ENCODE measurements around the gene SAMD8.

DNA sequence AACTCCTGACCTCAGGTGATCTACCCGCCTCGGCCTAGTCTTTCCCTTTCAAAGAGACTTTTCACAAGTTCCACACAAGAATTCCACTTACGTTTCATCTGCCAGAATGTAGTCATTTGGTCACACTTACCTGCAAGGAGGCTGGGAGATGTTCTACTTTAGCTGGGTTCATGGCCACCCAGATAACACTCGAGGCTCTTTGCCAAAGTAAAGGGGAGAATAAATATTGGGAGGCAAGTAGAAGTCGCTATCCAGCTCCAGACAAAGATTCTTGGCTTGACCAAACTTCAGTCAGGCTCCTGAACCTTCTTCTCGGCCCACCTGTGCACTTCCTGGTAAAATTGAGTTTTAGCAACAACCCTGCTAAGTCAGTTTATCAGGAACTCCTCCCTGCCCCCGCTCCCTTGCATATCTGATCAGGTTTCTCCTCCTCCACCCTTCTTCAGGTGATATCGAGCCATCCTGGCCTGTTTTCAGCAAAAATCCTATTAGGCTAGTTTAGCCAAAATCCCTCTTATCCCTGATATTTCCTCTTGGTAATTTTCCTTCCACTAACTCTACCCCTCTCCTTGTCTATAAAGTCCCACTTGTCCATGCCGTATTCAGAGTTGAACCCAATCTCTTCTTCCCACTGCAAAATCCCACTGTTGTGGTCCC lies 25.1 kb upstream of the SAMD8 start:
- TF ChIP-seq, protein P1, sequence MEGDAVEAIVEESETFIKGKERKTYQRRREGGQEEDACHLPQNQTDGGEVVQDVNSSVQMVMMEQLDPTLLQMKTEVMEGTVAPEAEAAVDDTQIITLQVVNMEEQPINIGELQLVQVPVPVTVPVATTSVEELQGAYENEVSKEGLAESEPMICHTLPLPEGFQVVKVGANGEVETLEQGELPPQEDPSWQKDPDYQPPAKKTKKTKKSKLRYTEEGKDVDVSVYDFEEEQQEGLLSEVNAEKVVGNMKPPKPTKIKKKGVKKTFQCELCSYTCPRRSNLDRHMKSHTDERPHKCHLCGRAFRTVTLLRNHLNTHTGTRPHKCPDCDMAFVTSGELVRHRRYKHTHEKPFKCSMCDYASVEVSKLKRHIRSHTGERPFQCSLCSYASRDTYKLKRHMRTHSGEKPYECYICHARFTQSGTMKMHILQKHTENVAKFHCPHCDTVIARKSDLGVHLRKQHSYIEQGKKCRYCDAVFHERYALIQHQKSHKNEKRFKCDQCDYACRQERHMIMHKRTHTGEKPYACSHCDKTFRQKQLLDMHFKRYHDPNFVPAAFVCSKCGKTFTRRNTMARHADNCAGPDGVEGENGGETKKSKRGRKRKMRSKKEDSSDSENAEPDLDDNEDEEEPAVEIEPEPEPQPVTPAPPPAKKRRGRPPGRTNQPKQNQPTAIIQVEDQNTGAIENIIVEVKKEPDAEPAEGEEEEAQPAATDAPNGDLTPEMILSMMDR (IDR thresholded peaks at IDR 0.05) = no peak
- TF ChIP-seq TCF7L2 (IDR thresholded peaks at IDR 0.05; ENCODE audit: low read depth, low read length) = no peak
- TF ChIP-seq, protein P2, sequence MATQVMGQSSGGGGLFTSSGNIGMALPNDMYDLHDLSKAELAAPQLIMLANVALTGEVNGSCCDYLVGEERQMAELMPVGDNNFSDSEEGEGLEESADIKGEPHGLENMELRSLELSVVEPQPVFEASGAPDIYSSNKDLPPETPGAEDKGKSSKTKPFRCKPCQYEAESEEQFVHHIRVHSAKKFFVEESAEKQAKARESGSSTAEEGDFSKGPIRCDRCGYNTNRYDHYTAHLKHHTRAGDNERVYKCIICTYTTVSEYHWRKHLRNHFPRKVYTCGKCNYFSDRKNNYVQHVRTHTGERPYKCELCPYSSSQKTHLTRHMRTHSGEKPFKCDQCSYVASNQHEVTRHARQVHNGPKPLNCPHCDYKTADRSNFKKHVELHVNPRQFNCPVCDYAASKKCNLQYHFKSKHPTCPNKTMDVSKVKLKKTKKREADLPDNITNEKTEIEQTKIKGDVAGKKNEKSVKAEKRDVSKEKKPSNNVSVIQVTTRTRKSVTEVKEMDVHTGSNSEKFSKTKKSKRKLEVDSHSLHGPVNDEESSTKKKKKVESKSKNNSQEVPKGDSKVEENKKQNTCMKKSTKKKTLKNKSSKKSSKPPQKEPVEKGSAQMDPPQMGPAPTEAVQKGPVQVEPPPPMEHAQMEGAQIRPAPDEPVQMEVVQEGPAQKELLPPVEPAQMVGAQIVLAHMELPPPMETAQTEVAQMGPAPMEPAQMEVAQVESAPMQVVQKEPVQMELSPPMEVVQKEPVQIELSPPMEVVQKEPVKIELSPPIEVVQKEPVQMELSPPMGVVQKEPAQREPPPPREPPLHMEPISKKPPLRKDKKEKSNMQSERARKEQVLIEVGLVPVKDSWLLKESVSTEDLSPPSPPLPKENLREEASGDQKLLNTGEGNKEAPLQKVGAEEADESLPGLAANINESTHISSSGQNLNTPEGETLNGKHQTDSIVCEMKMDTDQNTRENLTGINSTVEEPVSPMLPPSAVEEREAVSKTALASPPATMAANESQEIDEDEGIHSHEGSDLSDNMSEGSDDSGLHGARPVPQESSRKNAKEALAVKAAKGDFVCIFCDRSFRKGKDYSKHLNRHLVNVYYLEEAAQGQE (IDR thresholded peaks at IDR 0.05; ENCODE audit: insufficient read depth in 1 of 2, low read depth in 2 of 2, low read length in 1 of 2) = no peak
- TF ChIP-seq POLR2AphosphoS5 (IDR thresholded peaks at IDR 0.05; ENCODE audit: low read depth, low read length) = no peak

Data from Panc1 (cell line).